Skin epidermis (tissue), 12 donors: Measurements from ENCODE around the gene RAB1B.
"Not testable (repeated sequence)": the region's sequence is repeated elsewhere in the genome, so short reads cannot be mapped to it uniquely, and the experiment has no call there.

Experiments
- H3K27ac ChIP-seq, 21 experiments: fragments of 200-600 bp; sonication (generic) in 11 of 21; one replicate each; pipeline ENCODE4 v1.5.0; 2020; ENCODE audit warnings: mild to moderate bottlenecking in 3 of 21, inconsistent platforms in 2 of 21, moderate library complexity in 2 of 21
- H3K4me3 ChIP-seq, 7 experiments: fragments of 200-600 bp; sonication (generic) in 2 of 7; one replicate each; pipeline ENCODE4 v1.5.0; 2020; ENCODE audit warnings: inconsistent platforms in 2 of 7, mild to moderate bottlenecking in 2 of 7, moderate library complexity in 1 of 7

The RAB1B gene

GRCh38 chr11:66265531-66266377, 2.7 kb upstream of the RAB1B start:
- peak overlapping the region in 2 of 21 experiments; percentile 6 to 97 for H3K27ac ChIP-seq

GRCh38 chr11:66266378-66267038, 1.9 kb upstream of the RAB1B start:
- Histone ChIP-seq H3K4me3 (peak overlapping the region in 4 of 7 experiments; percentile 67 to 95 (median 83)), H3K27ac (peak overlapping the region in 16 of 21 experiments; percentile 89 to 99 (median 96))

More at GRCh38 chr11:66265531-66266377, 2.7 kb upstream of the RAB1B start:
- H3K4me3 ChIP-seq = no peak overlapping the region

- Histone ChIP-seq H3K4me3 (peak overlapping the region; percentile 64 to 95 (median 79)), H3K27ac (peak overlapping the region in 18 of 21 experiments; percentile 89 to 99 (median 97))
Observed at GRCh38 chr11:66267039-66267378, 1.4 kb upstream of the RAB1B start.

GRCh38 chr11:66267379-66268243, 828 bp upstream of the RAB1B start:
- peak overlapping the region; percentile 83 to 99 (median 97) for H3K27ac ChIP-seq
- peak overlapping the region; percentile 64 to 95 (median 79) for H3K4me3 ChIP-seq

- Histone ChIP-seq H3K4me3 (peak overlapping the region; percentile 64 to 95 (median 79)), H3K27ac (peak overlapping the region; percentile 80 to 99 (median 97))
Observed at GRCh38 chr11:66268952-66269905, 790 bp downstream of the RAB1B start.

GRCh38 chr11:66271816-66272215, 3.4 kb downstream of the RAB1B start:
- Histone ChIP-seq H3K27ac (peak overlapping the region in 1 of 21 experiments; percentile 12), H3K4me3 (no peak overlapping the region)

- no peak overlapping the region for H3K4me3 ChIP-seq
- peak overlapping the region in 1 of 21 experiments; percentile 12 for H3K27ac ChIP-seq
Observed at GRCh38 chr11:66272596-66272995, 4.2 kb downstream of the RAB1B start.

- H3K4me3 ChIP-seq = no peak overlapping the region
Observed at GRCh38 chr11:66274219-66274618, 5.8 kb downstream of the RAB1B start.

GRCh38 chr11:66275396-66275795, 7.0 kb downstream of the RAB1B start:
- Histone ChIP-seq H3K27ac (no peak overlapping the region), H3K4me3 (no peak overlapping the region)

More at GRCh38 chr11:66274219-66274618, 5.8 kb downstream of the RAB1B start:
- H3K27ac ChIP-seq = no peak overlapping the region

- Histone ChIP-seq H3K4me3 (no peak overlapping the region), H3K27ac (no peak overlapping the region)
Observed at GRCh38 chr11:66275984-66276612, 7.7 kb downstream of the RAB1B start.

GRCh38 chr11:66276619-66277018, 8.2 kb downstream of the RAB1B start:
- not testable (repeated sequence) for H3K4me3 ChIP-seq, H3K27ac ChIP-seq

GRCh38 chr11:66277064-66277463, 8.6 kb downstream of the RAB1B start:
- H3K4me3 ChIP-seq = not testable (repeated sequence)
- H3K27ac ChIP-seq = peak overlapping the region in 2 of 21 experiments; percentile 41 to 46

- H3K27ac ChIP-seq = peak within 1 kb of the TSS in 6 of 21 experiments; percentile 10 to 67 (median 36)
- peak within 1 kb of the TSS in 3 of 7 experiments; percentile 22 to 31 (median 30) for H3K4me3 ChIP-seq
Observed at GRCh38 chr11:66277471-66278362, 9.3 kb downstream of the RAB1B start, which contains the start of gene CNIH2. TSS of gene CNIH2 (plus strand) at chr11:66278175. CDS start at chr11:66278457, 282 bp downstream.

GRCh38 chr11:66278363-66279091, 10.1 kb downstream of the RAB1B start:
- no peak overlapping the region for H3K27ac ChIP-seq
- peak overlapping the region in 2 of 7 experiments; percentile 30 to 31 for H3K4me3 ChIP-seq

- Histone ChIP-seq H3K27ac (no peak overlapping the region), H3K4me3 (peak overlapping the region in 1 of 7 experiments; percentile 30)
Observed at GRCh38 chr11:66279092-66279734, 10.8 kb downstream of the RAB1B start.

- Histone ChIP-seq H3K4me3 (no peak overlapping the region), H3K27ac (no peak overlapping the region)
Observed at GRCh38 chr11:66280428-66280827, 12.0 kb downstream of the RAB1B start.
